ENCODE data around the gene BIN2. TPM values are rescaled to one million over a fixed set of nuclear protein-coding genes. Genes with fewer than 3 reads are reported as not detected.

The BIN2 gene
- total and polyA plus RNA-seq, 12 donors: 0.57 to 13.2 (median 1.5) TPM

DNA sequence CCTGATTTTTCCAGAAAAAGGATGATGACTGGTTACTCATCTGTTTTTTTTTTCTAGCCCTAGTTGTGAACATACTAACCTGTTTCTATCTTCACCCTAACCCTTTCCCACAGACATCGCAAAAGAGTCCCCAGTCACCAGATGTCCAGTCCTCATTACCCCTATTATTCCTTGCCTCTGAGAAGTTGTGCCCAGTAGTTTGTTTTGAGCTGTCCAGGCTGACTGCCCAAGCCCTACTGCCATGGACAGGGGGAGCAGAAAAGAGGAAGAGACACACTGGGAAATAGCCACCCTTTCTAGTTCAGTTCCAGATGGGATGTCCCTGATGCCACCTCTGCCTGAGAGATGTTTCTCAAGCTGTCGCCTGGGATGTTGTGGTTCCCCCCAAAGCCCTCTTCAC is 36.3 kb upstream of the BIN2 start:
- DNase-seq: no peak
- Histone ChIP-seq H3K4me3 (no peak overlapping the region), H3K27me3 (peaks cover 0 to 4% (median 0%) of the 10 kb centered on the region in 7 donors), H3K36me3 (peaks cover 0 to 7% (median 0%) of the 10 kb centered on the region in 9 donors), H3K27ac (no peak overlapping the region), H3K4me1 (peaks cover 0 to 5% (median 0%) of the 10 kb centered on the region in 9 donors), H3K9me3 (no peaks in the 10 kb centered on the region)
- TF ChIP-seq, protein P1, sequence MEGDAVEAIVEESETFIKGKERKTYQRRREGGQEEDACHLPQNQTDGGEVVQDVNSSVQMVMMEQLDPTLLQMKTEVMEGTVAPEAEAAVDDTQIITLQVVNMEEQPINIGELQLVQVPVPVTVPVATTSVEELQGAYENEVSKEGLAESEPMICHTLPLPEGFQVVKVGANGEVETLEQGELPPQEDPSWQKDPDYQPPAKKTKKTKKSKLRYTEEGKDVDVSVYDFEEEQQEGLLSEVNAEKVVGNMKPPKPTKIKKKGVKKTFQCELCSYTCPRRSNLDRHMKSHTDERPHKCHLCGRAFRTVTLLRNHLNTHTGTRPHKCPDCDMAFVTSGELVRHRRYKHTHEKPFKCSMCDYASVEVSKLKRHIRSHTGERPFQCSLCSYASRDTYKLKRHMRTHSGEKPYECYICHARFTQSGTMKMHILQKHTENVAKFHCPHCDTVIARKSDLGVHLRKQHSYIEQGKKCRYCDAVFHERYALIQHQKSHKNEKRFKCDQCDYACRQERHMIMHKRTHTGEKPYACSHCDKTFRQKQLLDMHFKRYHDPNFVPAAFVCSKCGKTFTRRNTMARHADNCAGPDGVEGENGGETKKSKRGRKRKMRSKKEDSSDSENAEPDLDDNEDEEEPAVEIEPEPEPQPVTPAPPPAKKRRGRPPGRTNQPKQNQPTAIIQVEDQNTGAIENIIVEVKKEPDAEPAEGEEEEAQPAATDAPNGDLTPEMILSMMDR (IDR thresholded peaks at IDR 0.05): no peak
- 95 to 100% methylated on average over 2 of the region's 2 CpGs for WGBS, 2 donors
- intact Hi-C loops (cut with DNase I): no loop called here
- no peak for ATAC-seq

DNA sequence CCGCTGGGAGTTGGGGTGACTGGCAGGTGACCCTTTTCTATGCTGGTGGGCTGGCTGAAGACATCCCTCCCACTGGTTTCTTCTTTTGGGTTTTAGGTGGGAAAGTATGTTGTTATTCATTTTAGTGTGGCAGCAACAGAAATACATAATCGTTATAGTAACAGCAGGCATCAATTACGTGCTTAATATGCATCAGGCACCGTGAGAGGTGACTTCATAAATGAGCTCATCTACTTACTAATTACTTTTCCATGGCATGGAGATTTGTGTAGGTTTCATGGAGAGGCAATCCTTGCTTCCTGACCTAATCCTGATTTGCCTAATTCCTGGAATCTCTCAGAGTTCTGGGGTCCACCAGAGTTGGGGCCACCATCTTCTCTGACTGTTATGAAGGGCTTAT is 35.9 kb upstream of the BIN2 start:
- DNase-seq: no peak
- no peak for ATAC-seq
- 83 to 84% methylated on average over 4 of the region's 4 CpGs for WGBS, 2 donors
- TF ChIP-seq, protein P1 (IDR thresholded peaks at IDR 0.05): no peak
- no peak overlapping the region for H3K27ac ChIP-seq
- H3K4me3 ChIP-seq: no peak overlapping the region
- no peaks in the 10 kb centered on the region for H3K9me3 ChIP-seq
- peaks cover 0 to 4% (median 0%) of the 10 kb centered on the region in 7 donors for H3K27me3 ChIP-seq
- peaks cover 0 to 5% (median 0%) of the 10 kb centered on the region in 9 donors for H3K4me1 ChIP-seq
- peaks cover 0 to 7% (median 0%) of the 10 kb centered on the region in 9 donors for H3K36me3 ChIP-seq
- intact Hi-C loops (cut with DNase I): no loop called here

DNA sequence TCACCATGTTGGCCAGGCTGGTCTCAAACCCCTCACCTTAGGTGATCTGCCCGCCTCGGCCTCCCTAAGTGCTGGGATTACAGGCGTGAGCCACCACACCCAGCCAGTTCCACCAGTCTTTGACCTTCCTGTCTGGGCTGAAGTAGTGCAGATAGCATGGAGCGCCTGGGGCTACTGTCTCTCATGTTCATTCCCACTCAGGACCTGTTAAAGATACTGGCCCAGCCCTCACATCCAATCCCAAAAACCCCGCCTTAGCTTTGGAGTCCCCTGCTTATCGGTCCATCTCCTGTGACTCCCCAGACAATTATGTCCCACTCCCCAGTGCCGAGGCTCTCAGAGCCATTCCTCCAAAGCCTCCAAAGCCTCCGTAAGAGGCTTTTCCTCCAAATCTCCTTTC is 34.5 kb upstream of the BIN2 start:
- intact Hi-C loops (cut with DNase I): no loop called here
- Histone ChIP-seq H3K27me3 (peaks cover 0 to 4% (median 0%) of the 10 kb centered on the region in 7 donors), H3K36me3 (peaks cover 0 to 7% (median 0%) of the 10 kb centered on the region in 9 donors), H3K4me1 (peaks cover 0 to 5% (median 0%) of the 10 kb centered on the region in 9 donors), H3K4me3 (no peak overlapping the region), H3K9me3 (no peaks in the 10 kb centered on the region), H3K27ac (no peak overlapping the region)
- WGBS, 2 donors: 94 to 97% methylated on average over 8 of the region's 8 CpGs
- TF ChIP-seq, protein P1 (IDR thresholded peaks at IDR 0.05): no peak
- no peak for DNase-seq
- ATAC-seq: no peak

DNA sequence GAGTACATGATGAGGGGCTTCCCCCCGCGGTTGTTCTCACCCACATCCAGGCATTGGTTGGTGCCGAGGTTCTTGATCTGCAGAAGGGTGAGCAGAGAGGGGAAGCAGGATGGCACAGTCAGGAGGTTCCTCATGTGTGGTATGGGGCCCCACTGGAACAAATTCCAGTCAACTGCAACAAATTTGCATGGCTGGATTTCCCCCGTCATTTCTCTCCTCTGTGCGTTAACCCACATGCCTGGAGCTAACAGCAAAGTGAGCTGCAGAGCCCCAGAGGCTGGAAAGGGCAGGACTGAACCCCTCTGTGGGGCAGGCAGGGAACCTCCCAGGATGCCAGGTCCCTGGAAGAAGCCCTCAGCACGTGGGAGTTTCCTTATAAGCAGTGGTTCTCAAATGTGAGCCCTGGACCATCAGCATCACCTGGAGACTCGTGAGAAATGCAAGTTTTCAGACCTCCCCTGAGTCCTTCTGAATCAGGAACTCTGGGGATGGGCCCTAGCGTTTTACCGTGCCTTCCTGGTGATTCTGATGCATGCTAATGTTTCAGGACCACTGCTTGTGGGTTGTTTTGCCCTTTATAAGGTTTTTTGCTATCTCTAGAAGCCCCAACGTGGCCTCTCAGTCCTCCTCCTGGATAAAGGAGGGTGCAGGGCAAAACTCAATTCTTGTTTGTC is 33.5 kb upstream of the BIN2 start:
- Histone ChIP-seq H3K4me3 (no peak overlapping the region), H3K9me3 (no peaks in the 10 kb centered on the region), H3K27me3 (peaks cover 0 to 4% (median 0%) of the 10 kb centered on the region in 7 donors), H3K4me1 (peaks cover 0 to 5% (median 0%) of the 10 kb centered on the region in 9 donors), H3K27ac (no peak overlapping the region), H3K36me3 (peaks cover 0 to 7% (median 0%) of the 10 kb centered on the region in 9 donors)
- TF ChIP-seq, protein P1 (IDR thresholded peaks at IDR 0.05): no peak
- 84 to 85% methylated on average over 10 of the region's 10 CpGs for WGBS, 2 donors
- ATAC-seq (no peak), DNase-seq (no peak)
- intact Hi-C loops (cut with DNase I): no loop called here
